Karpas-422 (cell line): Measurements from ENCODE around the gene WBP1L. TPM values are rescaled to one million over a fixed set of nuclear protein-coding genes. Genes with fewer than 3 reads are reported as not detected.
"Not testable (repeated sequence)": the region's sequence is repeated elsewhere in the genome, so short reads cannot be mapped to it uniquely, and the experiment has no call there.

Source experiments
- DNase-seq: peaks from one replicate; pipeline ENCODE4 v3.0.0-alpha.2; 2015
- H2AFZ ChIP-seq: fragments of 200-600 bp; sonication (generic); 2 replicates; pipeline ENCODE4 v1.6.1; 2014; ENCODE audit warnings: antibody characterized with exemption, low read length, mixed read lengths
- H3K27ac ChIP-seq: fragments of 200-600 bp; sonication (generic); 2 replicates; pipeline ENCODE4 v1.5.1; 2014; ENCODE audit warnings: mild to moderate bottlenecking, low read length, moderate library complexity
- H3K27me3 ChIP-seq: fragments of 200-600 bp; sonication (generic); 2 replicates; pipeline ENCODE4 v1.6.1; 2014; ENCODE audit warnings: low read length, mixed read lengths
- H3K36me3 ChIP-seq: fragments of 200-600 bp; sonication (generic); 2 replicates; pipeline ENCODE4 v1.6.1; 2014; ENCODE audit warnings: low read length, mixed read lengths; ENCODE audit not compliant: insufficient read depth
- H3K4me1 ChIP-seq: fragments of 200-600 bp; sonication (generic); 2 replicates; pipeline ENCODE4 v1.6.1; 2014; ENCODE audit warnings: mild to moderate bottlenecking, low read length, mixed read lengths
- H3K4me2 ChIP-seq: fragments of 200-600 bp; sonication (generic); 2 replicates; pipeline ENCODE4 v1.6.1; 2014; ENCODE audit warnings: low read length, low read depth, mild to moderate bottlenecking; ENCODE audit not compliant: poor library complexity, severe bottlenecking
- H3K4me3 ChIP-seq: fragments of 200-600 bp; sonication (generic); 2 replicates; pipeline ENCODE4 v1.5.1; 2014; ENCODE audit warnings: mild to moderate bottlenecking, antibody characterized with exemption, low read length, mixed read lengths
- H3K79me2 ChIP-seq: fragments of 200-600 bp; sonication (generic); 2 replicates; pipeline ENCODE4 v1.6.1; 2014; ENCODE audit warnings: mild to moderate bottlenecking, low read length, mixed read lengths
- H3K9ac ChIP-seq: fragments of 200-600 bp; sonication (generic); 2 replicates; pipeline ENCODE4 v1.6.0; 2014; ENCODE audit warnings: low read length
- H3K9me2 ChIP-seq: fragments of 200-600 bp; sonication (generic), shearing (Covaris generic); replicated peaks from 2 replicates; pipeline ENCODE4 v1.6.0; 2014; ENCODE audit warnings: mild to moderate bottlenecking, low read length, moderate library complexity; ENCODE audit not compliant: insufficient read depth
- H3K9me3 ChIP-seq: fragments of 300-700, 200-600 bp; sonication (generic); 2 replicates; pipeline ENCODE4 v1.6.1; 2014; ENCODE audit warnings: low read length, mixed read lengths
- H4K20me1 ChIP-seq: fragments of 200-600 bp; sonication (generic); 2 replicates; pipeline ENCODE4 v1.6.1; 2014; ENCODE audit warnings: mild to moderate bottlenecking, antibody characterized with exemption, low read length, low read depth; ENCODE audit not compliant: insufficient read depth
- total RNA-seq: library from RNA; depleted of rRNA; stranded (reverse); fragments of >200 nt; shearing (Covaris generic); gene quantifications from 2 replicates; pipeline ENCODE4 v1.2.3, GENCODE V29; 2014; ENCODE audit warnings: low replicate concordance

WBP1L gene
- total RNA-seq, 1 experiment from 2014 or later, result 34.8 TPM

- no peaks in the 10 kb centered on the region for H3K27me3 ChIP-seq
- no peak overlapping the region for H3K4me2 ChIP-seq
- no peak overlapping the region for H2AFZ ChIP-seq
- H3K36me3 ChIP-seq, result no peaks in the 10 kb centered on the region
- no peak for DNase-seq
- H3K9me3 ChIP-seq, result no peaks in the 10 kb centered on the region
- no peaks in the 10 kb centered on the region for H4K20me1 ChIP-seq
- H3K79me2 ChIP-seq, result no peaks in the 10 kb centered on the region
- no peaks in the 10 kb centered on the region for H3K4me1 ChIP-seq
- H3K9ac ChIP-seq, result no peak overlapping the region
- no peak overlapping the region for H3K27ac ChIP-seq
- no peak overlapping the region for H3K4me3 ChIP-seq
- H3K9me2 ChIP-seq, result no peaks in the 10 kb centered on the region
These were observed 87.7 kb downstream of the WBP1L start for GRCh38 chr10:102831322-102832071.

GRCh38 chr10:102832248-102832647, 88.5 kb downstream of the WBP1L start:
- DNase-seq, result no peak
- no peaks in the 10 kb centered on the region for H3K9me3 ChIP-seq
- no peak overlapping the region for H3K4me2 ChIP-seq
- no peaks in the 10 kb centered on the region for H3K79me2 ChIP-seq
- no peak overlapping the region for H3K27ac ChIP-seq
- no peaks in the 10 kb centered on the region for H3K36me3 ChIP-seq
- H4K20me1 ChIP-seq, result no peaks in the 10 kb centered on the region
- no peak overlapping the region for H3K4me3 ChIP-seq
- no peaks in the 10 kb centered on the region for H3K4me1 ChIP-seq
- H2AFZ ChIP-seq, result no peak overlapping the region
- no peaks in the 10 kb centered on the region for H3K27me3 ChIP-seq
- H3K9me2 ChIP-seq, result no peaks in the 10 kb centered on the region
- H3K9ac ChIP-seq, result no peak overlapping the region

- H4K20me1 ChIP-seq, result no peaks in the 10 kb centered on the region
- no peaks in the 10 kb centered on the region for H3K9me3 ChIP-seq
- no peak overlapping the region for H3K27ac ChIP-seq
- no peak overlapping the region for H2AFZ ChIP-seq
- no peak overlapping the region for H3K4me2 ChIP-seq
- no peaks in the 10 kb centered on the region for H3K36me3 ChIP-seq
- H3K79me2 ChIP-seq, result no peaks in the 10 kb centered on the region
- no peak overlapping the region for H3K9ac ChIP-seq
- DNase-seq, result no peak
- no peaks in the 10 kb centered on the region for H3K27me3 ChIP-seq
- no peaks in the 10 kb centered on the region for H3K9me2 ChIP-seq
- no peaks in the 10 kb centered on the region for H3K4me1 ChIP-seq
- no peak overlapping the region for H3K4me3 ChIP-seq
These were observed 89.2 kb downstream of the WBP1L start for GRCh38 chr10:102832987-102833386.

GRCh38 chr10:102834143-102834542, 90.4 kb downstream of the WBP1L start:
- Histone ChIP-seq H3K4me2 (no peak overlapping the region), H3K9me2 (no peaks in the 10 kb centered on the region), H3K4me3 (no peak overlapping the region), H3K9me3 (no peaks in the 10 kb centered on the region), H3K4me1 (no peaks in the 10 kb centered on the region), H3K9ac (no peak overlapping the region), H3K27me3 (no peaks in the 10 kb centered on the region), H3K36me3 (no peaks in the 10 kb centered on the region), H2AFZ (no peak overlapping the region), H3K27ac (no peak overlapping the region), H3K79me2 (no peaks in the 10 kb centered on the region), H4K20me1 (no peaks in the 10 kb centered on the region)
- no peak for DNase-seq

GRCh38 chr10:102835007-102835482, 91.3 kb downstream of the WBP1L start:
- no peak overlapping the region for H3K27ac ChIP-seq
- H2AFZ ChIP-seq, result no peak overlapping the region
- no peaks in the 10 kb centered on the region for H3K4me1 ChIP-seq
- no peak overlapping the region for H3K4me3 ChIP-seq
- DNase-seq, result peak; percentile 93
- no peaks in the 10 kb centered on the region for H3K27me3 ChIP-seq
- no peaks in the 10 kb centered on the region for H3K9me2 ChIP-seq
- H3K9me3 ChIP-seq, result no peaks in the 10 kb centered on the region
- H3K9ac ChIP-seq, result no peak overlapping the region
- no peak overlapping the region for H3K4me2 ChIP-seq
- no peaks in the 10 kb centered on the region for H3K79me2 ChIP-seq
- no peaks in the 10 kb centered on the region for H3K36me3 ChIP-seq
- H4K20me1 ChIP-seq, result no peaks in the 10 kb centered on the region

- Histone ChIP-seq H3K4me1 (no peaks in the 10 kb centered on the region), H3K4me2 (no peak within 1 kb of the TSS), H3K4me3 (no peak within 1 kb of the TSS), H3K27me3 (no peaks in the 10 kb centered on the region), H2AFZ (no peak within 1 kb of the TSS), H3K27ac (no peak within 1 kb of the TSS), H3K9me2 (no peaks in the 10 kb centered on the region), H3K9ac (no peak within 1 kb of the TSS), H3K79me2 (no peaks in the 10 kb centered on the region), H3K9me3 (no peaks in the 10 kb centered on the region), H4K20me1 (no peaks in the 10 kb centered on the region), H3K36me3 (no peaks in the 10 kb centered on the region)
- no peak for DNase-seq
These were observed 93.5 kb downstream of the WBP1L start, which contains the start of gene CYP17A1 for GRCh38 chr10:102837230-102837721. CYP17A1 (minus strand) TSS chr10:102837413; CDS start chr10:102837361, 52 bp downstream.

- not testable (repeated sequence) for H3K9ac ChIP-seq, H3K27me3 ChIP-seq, H2AFZ ChIP-seq, H3K27ac ChIP-seq, H3K9me2 ChIP-seq, H3K36me3 ChIP-seq, H3K79me2 ChIP-seq, H3K9me3 ChIP-seq, H3K4me3 ChIP-seq, H4K20me1 ChIP-seq, DNase-seq, H3K4me1 ChIP-seq, H3K4me2 ChIP-seq
These were observed 94.7 kb downstream of the WBP1L start for GRCh38 chr10:102838276-102838927.

- Histone ChIP-seq H4K20me1 (no peaks in the 10 kb centered on the region), H3K36me3 (no peaks in the 10 kb centered on the region), H3K4me3 (no peak overlapping the region), H3K27me3 (no peaks in the 10 kb centered on the region), H3K9me2 (no peaks in the 10 kb centered on the region), H3K79me2 (no peaks in the 10 kb centered on the region), H3K9me3 (no peaks in the 10 kb centered on the region), H3K9ac (no peak overlapping the region), H2AFZ (no peak overlapping the region), H3K27ac (no peak overlapping the region), H3K4me2 (no peak overlapping the region), H3K4me1 (no peaks in the 10 kb centered on the region)
- no peak for DNase-seq
These were observed 98.1 kb downstream of the WBP1L start for GRCh38 chr10:102841827-102842345.
